Smooth muscle cell (in vitro differentiated cells): ENCODE results near the gene AP5B1. TPM values are rescaled to one million over a fixed set of nuclear protein-coding genes. Genes with fewer than 3 reads are reported as not detected.

Source experiments
- DNase-seq: peaks from one replicate; lab custom pipeline; 2025; ENCODE audit not compliant: unreplicated experiment; lab: John Stamatoyannopoulos, UW
- H2AFZ ChIP-seq: fragments of 200-600 bp; sonication (generic); 2 replicates; pipeline ENCODE4 v1.6.0; 2016; ENCODE audit warnings: antibody characterized with exemption, low read depth, mild to moderate bottlenecking
- H3F3A ChIP-seq: fragments of 200-600 bp; sonication (generic); 2 replicates; pipeline ENCODE4 v1.6.0; 2017; ENCODE audit warnings: antibody characterized with exemption, low read depth
- H3K27ac ChIP-seq: fragments of 200-600 bp; sonication (generic); 2 replicates; pipeline ENCODE4 v1.5.1; 2016; ENCODE audit warnings: low read depth, mild to moderate bottlenecking
- H3K27me3 ChIP-seq: fragments of 200-600 bp; sonication (generic); 2 replicates; pipeline ENCODE4 v1.6.1; 2016; ENCODE audit warnings: low read depth, mild to moderate bottlenecking
- H3K36me3 ChIP-seq: fragments of 200-600 bp; sonication (generic); 2 replicates; pipeline ENCODE4 v1.5.1; 2016; ENCODE audit warnings: low read depth
- H3K4me1 ChIP-seq: fragments of 200-600 bp; sonication (generic); 2 replicates; pipeline ENCODE4 v1.5.1; 2016; ENCODE audit warnings: low read depth
- H3K4me2 ChIP-seq: fragments of 200-600 bp; sonication (generic); 2 replicates; pipeline ENCODE4 v1.6.0; 2016; ENCODE audit warnings: mild to moderate bottlenecking
- H3K4me3 ChIP-seq: fragments of 200-600 bp; sonication (generic); 2 replicates; pipeline ENCODE4 v1.5.1; 2016; ENCODE audit warnings: mild to moderate bottlenecking
- H3K79me2 ChIP-seq: fragments of 200-600 bp; sonication (generic); 2 replicates; pipeline ENCODE4 v1.6.0; 2016; ENCODE audit warnings: low read depth, mild to moderate bottlenecking
- H3K9ac ChIP-seq: fragments of 200-600 bp; sonication (generic); 2 replicates; pipeline ENCODE4 v1.6.0; 2016; ENCODE audit warnings: low read depth
- H3K9me3 ChIP-seq: fragments of 200-600 bp; sonication (generic); replicated peaks from 2 replicates; pipeline ENCODE4 v1.5.1; 2016; ENCODE audit warnings: low read depth
- H4K20me1 ChIP-seq: fragments of 200-600 bp; sonication (generic); 2 replicates; pipeline ENCODE4 v1.6.0; 2016; ENCODE audit warnings: low read depth
- CTCF ChIP-seq: fragments of 200-600 bp; sonication (generic); IDR thresholded peaks from 2 replicates; pipeline ENCODE4 v1.5.1; 2017; ENCODE audit warnings: borderline replicate concordance, mild to moderate bottlenecking, antibody characterized with exemption; ENCODE audit not compliant: insufficient read depth, poor library complexity, severe bottlenecking
- WGBS: methylation state at CpG from one replicate; pipeline ENCODE4 v1.1.7; 2016; ENCODE audit warnings: low lambda C conversion rate; 5-methylcytosine and 5-hydroxymethylcytosine counted together
- polyA plus RNA-seq: library from polyadenylated mRNA; unstranded; fragments of >200 nt; fragmentation: Nextera tagmentation; extraction: Ambion mirVana; gene quantifications from 2 replicates; pipeline ENCODE4 v1.2.1, GENCODE V29; 2016
- total RNA-seq: library from RNA; depleted of rRNA; stranded (reverse); fragments of >200 nt; gene quantifications from 2 replicates; pipeline ENCODE4 v1.2.3, GENCODE V29; 2014

Gene AP5B1
- total and polyA plus RNA-seq, 2 experiments from 2014 or later = 6.2 to 7.7 TPM

- Histone ChIP-seq H3K27me3 (peaks cover 50% of the 10 kb centered on the region), H3K36me3 (no peaks in the 10 kb centered on the region), H3K9ac (no peak overlapping the region), H4K20me1 (peaks cover 3% of the 10 kb centered on the region), H3K4me2 (peak overlapping the region; percentile 83), H3K27ac (no peak overlapping the region), H3K79me2 (peaks cover 4% of the 10 kb centered on the region), H3K4me3 (peak overlapping the region; percentile 51), H3K9me3 (no peaks in the 10 kb centered on the region), H3F3A (no peaks in the 10 kb centered on the region), H3K4me1 (peaks cover 5% of the 10 kb centered on the region), H2AFZ (no peak overlapping the region)
- TF ChIP-seq CTCF = no peak
- DNase-seq = no peak
- WGBS = 81% methylated on average over 14 of the region's 14 CpGs
Measured at GRCh38 chr11:65789230-65790103, 8.7 kb upstream of the AP5B1 start.

GRCh38 chr11:65788821-65789220 lies 8.0 kb upstream of the AP5B1 start:
- peaks cover 52% of the 10 kb centered on the region for H3K27me3 ChIP-seq
- peaks cover 5% of the 10 kb centered on the region for H3K4me1 ChIP-seq
- H3K79me2 ChIP-seq = peaks cover 4% of the 10 kb centered on the region

GRCh38 chr11:65787649-65788622 lies 7.2 kb upstream of the AP5B1 start:
- Histone ChIP-seq H3K4me3 (peak overlapping the region; percentile 51), H3K27ac (no peak overlapping the region), H2AFZ (no peak overlapping the region), H3K79me2 (peaks cover 4% of the 10 kb centered on the region), H3K36me3 (no peaks in the 10 kb centered on the region), H3K9me3 (no peaks in the 10 kb centered on the region), H3K27me3 (peaks cover 52% of the 10 kb centered on the region), H3K9ac (peak overlapping the region; percentile 43), H3F3A (no peaks in the 10 kb centered on the region), H3K4me2 (peak overlapping the region; percentile 83), H4K20me1 (no peaks in the 10 kb centered on the region), H3K4me1 (peaks cover 5% of the 10 kb centered on the region)
- no peak for TF ChIP-seq CTCF
- WGBS = 4% methylated on average over 37 of the region's 64 CpGs
- no peak for DNase-seq

More at GRCh38 chr11:65788821-65789220, 8.0 kb upstream of the AP5B1 start:
- Histone ChIP-seq H3K27ac (no peak overlapping the region), H3K4me3 (peak overlapping the region; percentile 51), H2AFZ (no peak overlapping the region), H3F3A (no peaks in the 10 kb centered on the region), H3K9ac (no peak overlapping the region), H3K36me3 (no peaks in the 10 kb centered on the region), H3K4me2 (peak overlapping the region; percentile 83), H4K20me1 (peaks cover 3% of the 10 kb centered on the region), H3K9me3 (no peaks in the 10 kb centered on the region)
- DNase-seq = no peak
- TF ChIP-seq CTCF = no peak
- WGBS = 82% methylated on average over 6 of the region's 6 CpGs
